CD14-positive monocyte (primary cell): Measurements from ENCODE around the gene TRIM33. TPM values are rescaled to one million over a fixed set of nuclear protein-coding genes. Genes with fewer than 3 reads are reported as not detected.

Experiments
- DNase-seq, 3 donors: peaks; one replicate each; pipeline ENCODE4 v3.0.0-alpha.2; 2011 to 2022
- H2AFZ ChIP-seq: 2 replicates; pipeline ENCODE4 v1.6.0; 2012; ENCODE audit warnings: mild to moderate bottlenecking, low read depth, low read length, inconsistent platforms; ENCODE audit not compliant: insufficient read depth, poor library complexity, severe bottlenecking
- H3K27ac ChIP-seq, 2 donors: 1 replicate in 1 of 2; 2 replicates in 1 of 2; pipeline ENCODE4 v1.5.1; 2012 to 2013; ENCODE audit warnings: low read length in 2 of 2, control low read depth in 1 of 2, inconsistent platforms in 1 of 2, low read depth in 1 of 2, mild to moderate bottlenecking in 1 of 2
- H3K27me3 ChIP-seq, 2 donors: one replicate each; pipeline versions ENCODE4 v1.6.0 to v1.6.1; 2011 to 2013; ENCODE audit warnings: low read length in 2 of 2; ENCODE audit not compliant: control insufficient read depth in 2 of 2, insufficient read depth in 2 of 2
- H3K36me3 ChIP-seq, 2 donors: replicated peaks in 1 of 2; 1 replicate in 1 of 2; 2 replicates in 1 of 2; pipeline versions ENCODE4 v1.5.1 to v1.6.1; 2012 to 2013; ENCODE audit warnings: low read length in 2 of 2, control low read depth in 1 of 2, inconsistent platforms in 1 of 2, mild to moderate bottlenecking in 1 of 2; ENCODE audit not compliant: insufficient read depth in 2 of 2, control insufficient read depth in 1 of 2
- H3K4me1 ChIP-seq, 2 donors: 1 replicate in 1 of 2; 2 replicates in 1 of 2; pipeline versions ENCODE4 v1.5.1 to v1.6.1; 2012 to 2013; ENCODE audit warnings: low read length in 2 of 2, control low read depth in 1 of 2, inconsistent platforms in 1 of 2, mild to moderate bottlenecking in 1 of 2, moderate library complexity in 1 of 2; ENCODE audit not compliant: insufficient read depth in 2 of 2, control insufficient read depth in 1 of 2
- H3K4me2 ChIP-seq: replicated peaks from 2 replicates; pipeline ENCODE3; 2012; ENCODE audit warnings: low read length, moderate library complexity, mild to moderate bottlenecking; ENCODE audit not compliant: poor library complexity, severe bottlenecking; ENCODE audit errors: extremely low read depth
- H3K4me3 ChIP-seq, 3 experiments: fragments of 200-600 bp in 1 of 3; sonication (generic) in 1 of 3; replicated peaks in 1 of 3; 1 replicate in 2 of 3; 2 replicates in 1 of 3; pipeline ENCODE4 v1.5.1; 2011 to 2013; ENCODE audit warnings: low read length in 3 of 3, mild to moderate bottlenecking in 3 of 3, control low read depth in 2 of 3, low read depth in 2 of 3, inconsistent platforms in 1 of 3, moderate library complexity in 1 of 3
- H3K79me2 ChIP-seq: 2 replicates; pipeline ENCODE4 v1.6.0; 2012; ENCODE audit warnings: mild to moderate bottlenecking, control low read depth, inconsistent platforms, low read length, moderate library complexity; ENCODE audit not compliant: insufficient read depth
- H3K9ac ChIP-seq: 2 replicates; pipeline ENCODE4 v1.6.0; 2017; ENCODE audit warnings: low read length, mild to moderate bottlenecking; ENCODE audit not compliant: insufficient read depth, poor library complexity, severe bottlenecking
- H3K9me3 ChIP-seq, 2 donors: replicated peaks in 1 of 2; 1 replicate in 1 of 2; 2 replicates in 1 of 2; pipeline versions ENCODE4 v1.5.1 to v1.6.1; 2012 to 2013; ENCODE audit warnings: low read length in 2 of 2, control low read depth in 1 of 2; ENCODE audit not compliant: control insufficient read depth in 1 of 2, insufficient read depth in 1 of 2
- H4K20me1 ChIP-seq: 2 replicates; pipeline ENCODE4 v1.6.0; 2012; ENCODE audit warnings: mild to moderate bottlenecking, low read length, control low read depth, moderate library complexity; ENCODE audit not compliant: insufficient read depth
- H3K27ac Mint-ChIP-seq, 7 donors: one replicate each; pipeline ENCODE4 v1.8.0; 2020; ENCODE audit warnings: mild to moderate bottlenecking in 7 of 7, mixed read lengths in 7 of 7, moderate library complexity in 6 of 7, inconsistent platforms in 2 of 7
- H3K27me3 Mint-ChIP-seq, 3 donors: one replicate each; pipeline ENCODE4 v1.8.0; 2021 to 2022; ENCODE audit warnings: low read depth in 3 of 3, mild to moderate bottlenecking in 3 of 3, mixed read lengths in 3 of 3, moderate library complexity in 3 of 3, inconsistent platforms in 1 of 3
- H3K36me3 Mint-ChIP-seq, 2 donors: one replicate each; pipeline ENCODE4 v1.8.0; 2020; ENCODE audit warnings: mixed read lengths in 2 of 2, inconsistent platforms in 1 of 2, mild to moderate bottlenecking in 1 of 2
- H3K4me1 Mint-ChIP-seq: one replicate; pipeline ENCODE4 v1.8.0; 2020; ENCODE audit warnings: mild to moderate bottlenecking, mixed read lengths
- H3K4me3 Mint-ChIP-seq, 2 donors: one replicate each; pipeline ENCODE4 v1.8.0; 2020; ENCODE audit warnings: mild to moderate bottlenecking in 2 of 2, mixed read lengths in 2 of 2, moderate library complexity in 1 of 2
- H3K9me3 Mint-ChIP-seq, 7 donors: one replicate each; pipeline ENCODE4 v1.8.0; 2020 to 2022; ENCODE audit warnings: mixed read lengths in 7 of 7, mild to moderate bottlenecking in 6 of 7, moderate library complexity in 6 of 7, inconsistent platforms in 2 of 7
- WGBS: methylation state at CpG from one replicate; pipeline ENCODE4 v1.1.5; 2013; ENCODE audit warnings: missing lambda C conversion rate; ENCODE audit not compliant: insufficient coverage; 5-methylcytosine and 5-hydroxymethylcytosine counted together
- intact Hi-C, 2 donors: fragments of 100-400 bp; cut with micrococcal nuclease; formaldehyde crosslinking; loops; one replicate each; pipeline versions ENCODE4 v1.15.0 to v1.15.1; 2023
- polyA plus RNA-seq, 3 donors: library from polyadenylated mRNA; depleted of rRNA in 1 of 3; unstranded in 2 of 3; stranded (reverse) in 1 of 3; fragments of 300-500 nt in 2 of 3; fragments of >200 nt in 1 of 3; fragmentation: Illumina TruSeq in 2 of 3; gene quantifications; 1 replicate in 2 of 3; 2 replicates in 1 of 3; pipeline ENCODE4 v1.2.3, GENCODE V29; 2012 to 2021
- TF ChIP-seq, protein P1 (sequence below): fragments of 200-600 bp; IDR thresholded peaks from one replicate; pipeline ENCODE4 v1.8.0; 2022; ENCODE audit warnings: antibody characterized with exemption, mild to moderate bottlenecking

Gene TRIM33
- polyA plus RNA-seq, 3 donors = 11.8 to 16.5 (median 13.7) TPM

- Histone ChIP-seq H4K20me1 (no peaks in the 10 kb centered on the region), H3K4me2 (no peak overlapping the region), H3K9me3 (no peaks in the 10 kb centered on the region), H3K27me3 (no peaks in the 10 kb centered on the region), H3K4me1 (peaks cover 15 to 21% of the 10 kb centered on the region in 2 donors), H3K4me3 (no peak overlapping the region), H2AFZ (no peak overlapping the region), H3K27ac (no peak overlapping the region), H3K79me2 (no peaks in the 10 kb centered on the region), H3K9ac (no peak overlapping the region), H3K36me3 (no peaks in the 10 kb centered on the region)
- TF ChIP-seq, protein P1, sequence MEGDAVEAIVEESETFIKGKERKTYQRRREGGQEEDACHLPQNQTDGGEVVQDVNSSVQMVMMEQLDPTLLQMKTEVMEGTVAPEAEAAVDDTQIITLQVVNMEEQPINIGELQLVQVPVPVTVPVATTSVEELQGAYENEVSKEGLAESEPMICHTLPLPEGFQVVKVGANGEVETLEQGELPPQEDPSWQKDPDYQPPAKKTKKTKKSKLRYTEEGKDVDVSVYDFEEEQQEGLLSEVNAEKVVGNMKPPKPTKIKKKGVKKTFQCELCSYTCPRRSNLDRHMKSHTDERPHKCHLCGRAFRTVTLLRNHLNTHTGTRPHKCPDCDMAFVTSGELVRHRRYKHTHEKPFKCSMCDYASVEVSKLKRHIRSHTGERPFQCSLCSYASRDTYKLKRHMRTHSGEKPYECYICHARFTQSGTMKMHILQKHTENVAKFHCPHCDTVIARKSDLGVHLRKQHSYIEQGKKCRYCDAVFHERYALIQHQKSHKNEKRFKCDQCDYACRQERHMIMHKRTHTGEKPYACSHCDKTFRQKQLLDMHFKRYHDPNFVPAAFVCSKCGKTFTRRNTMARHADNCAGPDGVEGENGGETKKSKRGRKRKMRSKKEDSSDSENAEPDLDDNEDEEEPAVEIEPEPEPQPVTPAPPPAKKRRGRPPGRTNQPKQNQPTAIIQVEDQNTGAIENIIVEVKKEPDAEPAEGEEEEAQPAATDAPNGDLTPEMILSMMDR = no peak
- H3K4me3 Mint-ChIP-seq = no peak overlapping the region
- intact Hi-C loops = loop anchor here in 1 of 2 donors (10.0 kb wide), 1 partner anchor 61 kb away; no protein-coding TSS in a partner anchor
- WGBS = no CpG with 5 or more reads among the region's 1 CpG
- peaks cover 0 to 14% (median 0%) of the 10 kb centered on the region in 7 donors for H3K9me3 Mint-ChIP-seq
- peaks cover 3 to 12% (median 8%) of the 10 kb centered on the region in 3 donors for H3K27me3 Mint-ChIP-seq
- peaks cover 15% of the 10 kb centered on the region for H3K4me1 Mint-ChIP-seq
- H3K36me3 Mint-ChIP-seq = no peaks in the 10 kb centered on the region
- DNase-seq = no peak
- H3K27ac Mint-ChIP-seq = no peak overlapping the region
These were observed 34.3 kb upstream of the TRIM33 start for GRCh38 chr1:114545315-114545714.

DNA sequence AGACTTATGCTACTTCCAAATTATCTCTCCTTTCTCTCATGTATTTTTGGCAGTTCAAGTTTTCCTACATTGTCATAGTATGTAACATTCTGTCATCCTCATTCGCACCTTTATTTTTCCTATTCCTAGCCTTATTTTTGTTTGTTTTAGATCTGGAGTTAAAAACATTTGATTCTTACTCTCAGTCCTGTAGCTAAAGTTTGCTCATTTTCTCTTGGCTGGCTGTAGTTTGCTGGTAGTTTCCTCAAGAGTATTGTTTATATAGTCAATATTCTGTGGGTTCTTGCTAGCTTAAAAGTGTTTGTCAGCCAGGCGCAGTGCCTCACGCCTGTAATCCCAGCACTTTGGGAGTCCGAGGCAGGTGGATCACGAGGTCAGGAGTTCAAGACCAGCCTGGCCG, 29.8 kb upstream of the TRIM33 start:
- DNase-seq = no peak
- H3K9me3 ChIP-seq = no peaks in the 10 kb centered on the region
- H3K27me3 Mint-ChIP-seq = peaks cover 3 to 10% (median 7%) of the 10 kb centered on the region in 3 donors
- TF ChIP-seq, protein P1 = no peak
- H3K79me2 ChIP-seq = no peaks in the 10 kb centered on the region
- H4K20me1 ChIP-seq = no peaks in the 10 kb centered on the region
- H3K9ac ChIP-seq = no peak overlapping the region
- intact Hi-C loops = loop anchor here in 1 of 2 donors (10.0 kb wide), 1 partner anchor 56 kb away; no protein-coding TSS in a partner anchor
- no peaks in the 10 kb centered on the region for H3K36me3 Mint-ChIP-seq
- no peak overlapping the region for H3K4me3 ChIP-seq
- no peaks in the 10 kb centered on the region for H3K36me3 ChIP-seq
- H3K4me3 Mint-ChIP-seq = no peak overlapping the region
- no peak overlapping the region for H3K27ac ChIP-seq
- H3K27ac Mint-ChIP-seq = no peak overlapping the region
- no peaks in the 10 kb centered on the region for H3K4me1 ChIP-seq
- peaks cover 0 to 2% (median 0%) of the 10 kb centered on the region in 7 donors for H3K9me3 Mint-ChIP-seq
- WGBS = 0% methylated on average over 1 of the region's 6 CpGs
- no peaks in the 10 kb centered on the region for H3K27me3 ChIP-seq
- H3K4me1 Mint-ChIP-seq = no peaks in the 10 kb centered on the region
- no peak overlapping the region for H2AFZ ChIP-seq
- no peak overlapping the region for H3K4me2 ChIP-seq
